GM23338 (cell line): ENCODE results near the gene DNAH11. TPM values are rescaled to one million over a fixed set of nuclear protein-coding genes. Genes with fewer than 3 reads are reported as not detected.

Experiments used
- ATAC-seq: fragments of 200-7000 bp; cut with Tn5 transposase; 3 replicates; pipeline ENCODE4 v1.9.1; 2020
- DNase-seq: peaks from one replicate; pipeline ENCODE4 v3.0.0-alpha.2; 2015; ENCODE audit warnings: low spot score
- H2AFZ ChIP-seq: fragments of 200-600 bp; sonication (generic); 2 replicates; pipeline ENCODE4 v1.8.0; 2016; ENCODE audit warnings: antibody characterized with exemption, mild to moderate bottlenecking, moderate library complexity
- H3F3A ChIP-seq: fragments of 200-600 bp; sonication (generic); replicated peaks from 2 replicates; pipeline ENCODE4 v1.8.0; 2017; ENCODE audit warnings: antibody characterized with exemption, mixed run types, low read depth
- H3K27ac ChIP-seq: fragments of 200-600 bp; sonication (generic); 2 replicates; pipeline ENCODE4 v1.6.1; 2016; ENCODE audit warnings: low read depth
- H3K27me3 ChIP-seq: fragments of 200-600 bp; sonication (generic); 2 replicates; pipeline ENCODE4 v1.8.0; 2016; ENCODE audit warnings: mild to moderate bottlenecking, mixed run types, moderate library complexity; ENCODE audit not compliant: insufficient read depth
- H3K36me3 ChIP-seq: fragments of 200-600 bp; sonication (generic); 2 replicates; pipeline ENCODE4 v1.8.0; 2016; ENCODE audit warnings: mild to moderate bottlenecking; ENCODE audit not compliant: insufficient read depth
- H3K4me1 ChIP-seq: fragments of 200-600 bp; sonication (generic); 2 replicates; pipeline ENCODE4 v1.8.0; 2016; ENCODE audit warnings: mild to moderate bottlenecking, moderate library complexity; ENCODE audit not compliant: insufficient read depth
- H3K4me2 ChIP-seq: fragments of 200-600 bp; sonication (generic); 2 replicates; pipeline ENCODE4 v1.7.1; 2017; ENCODE audit warnings: mixed run types
- H3K4me3 ChIP-seq: fragments of 200-600 bp; sonication (generic); 2 replicates; pipeline ENCODE4 v1.6.1; 2016; ENCODE audit warnings: mixed run types
- H3K79me2 ChIP-seq: fragments of 200-600 bp; sonication (generic); replicated peaks from 2 replicates; pipeline ENCODE4 v1.8.0; 2017; ENCODE audit warnings: mild to moderate bottlenecking; ENCODE audit not compliant: insufficient read depth
- H3K9me2 ChIP-seq: fragments of 200-600 bp; sonication (generic); 2 replicates; pipeline ENCODE4 v1.8.0; 2017; ENCODE audit not compliant: insufficient read depth
- H4K20me1 ChIP-seq: fragments of 200-600 bp; sonication (generic); replicated peaks from 2 replicates; pipeline ENCODE4 v1.8.0; 2017; ENCODE audit warnings: mild to moderate bottlenecking; ENCODE audit not compliant: insufficient read depth
- H3K27ac Mint-ChIP-seq: 2 replicates; pipeline ENCODE4 v1.8.0; 2020; ENCODE audit warnings: inconsistent platforms, mild to moderate bottlenecking, moderate library complexity, mixed read lengths
- H3K27me3 Mint-ChIP-seq: 3 replicates; pipeline ENCODE4 v1.8.0; 2022; ENCODE audit warnings: low read depth, mild to moderate bottlenecking, moderate library complexity, mixed read lengths, inconsistent platforms; ENCODE audit not compliant: insufficient read depth, poor library complexity
- H3K36me3 Mint-ChIP-seq: 3 replicates; pipeline ENCODE4 v1.8.0; 2021; ENCODE audit warnings: low read depth, mild to moderate bottlenecking, inconsistent platforms, moderate library complexity, mixed read lengths
- H3K4me1 Mint-ChIP-seq: 3 replicates; pipeline ENCODE4 v1.8.0; 2020; ENCODE audit warnings: mild to moderate bottlenecking, inconsistent platforms, mixed read lengths
- H3K4me3 Mint-ChIP-seq: 3 replicates; pipeline ENCODE4 v1.8.0; 2021; ENCODE audit warnings: moderate library complexity, mild to moderate bottlenecking, inconsistent platforms, mixed read lengths
- H3K9me3 Mint-ChIP-seq: 3 replicates; pipeline ENCODE4 v1.8.0; 2020; ENCODE audit warnings: moderate library complexity, mild to moderate bottlenecking, inconsistent platforms, mixed read lengths
- CREB1 ChIP-seq: fragments of 250-450 bp; sonication (Bioruptor Pico); IDR thresholded peaks from 2 replicates; pipeline ENCODE4 v1.5.0; 2020; ENCODE audit warnings: low read depth, mild to moderate bottlenecking, moderate library complexity
- ETS1 ChIP-seq: IDR thresholded peaks from 2 replicates; pipeline ENCODE4 v1.6.1; 2016; ENCODE audit warnings: antibody characterized with exemption
- EZH2 ChIP-seq: fragments of 200-600 bp; sonication (generic); IDR thresholded peaks from one replicate; pipeline ENCODE4 v1.8.0; 2017; ENCODE audit warnings: antibody characterized with exemption, mild to moderate bottlenecking, low read depth; ENCODE audit not compliant: unreplicated experiment
- EZH2phosphoT487 ChIP-seq: fragments of 200-600 bp; sonication (generic); IDR thresholded peaks from one replicate; pipeline ENCODE4 v1.8.1; 2018; ENCODE audit warnings: antibody characterized with exemption; ENCODE audit not compliant: unreplicated experiment
- NANOG ChIP-seq: IDR thresholded peaks from 2 replicates; pipeline ENCODE4 v1.6.1; 2016; ENCODE audit warnings: antibody characterized with exemption, borderline replicate concordance
- POLR2AphosphoS5 ChIP-seq: IDR thresholded peaks from 2 replicates; pipeline ENCODE4 v1.6.1; 2016; ENCODE audit warnings: antibody characterized with exemption, low read depth
- REST ChIP-seq: IDR thresholded peaks from one replicate; pipeline ENCODE4 v1.6.1; 2018; ENCODE audit warnings: antibody characterized with exemption; ENCODE audit not compliant: unreplicated experiment
- STAT1 ChIP-seq: IDR thresholded peaks from one replicate; pipeline ENCODE4 v1.6.1; 2016; ENCODE audit warnings: antibody characterized with exemption; ENCODE audit not compliant: unreplicated experiment
- ZNF114 ChIP-seq: fragments of 250-450 bp; sonication (Bioruptor Pico); IDR thresholded peaks from 2 replicates; pipeline ENCODE4 v1.5.0; 2020; ENCODE audit warnings: mild to moderate bottlenecking, moderate library complexity
- ZNF331 ChIP-seq: fragments of 250-450 bp; sonication (Bioruptor Pico); IDR thresholded peaks from 2 replicates; pipeline ENCODE4 v1.5.0; 2020; ENCODE audit warnings: low read depth, mild to moderate bottlenecking, moderate library complexity
- ZNF462 ChIP-seq: fragments of 250-450 bp; sonication (Bioruptor Pico); IDR thresholded peaks from 2 replicates; pipeline ENCODE4 v1.5.0; 2020; ENCODE audit warnings: mild to moderate bottlenecking, moderate library complexity
- polyA plus RNA-seq: library from polyadenylated mRNA; unstranded; fragments of >200 nt; fragmentation: Nextera tagmentation; extraction: Ambion mirVana; gene quantifications from 2 replicates; pipeline ENCODE4 v1.2.1, GENCODE V29; 2016
- total RNA-seq: library from RNA; depleted of rRNA; stranded (reverse); fragments of >200 nt; shearing (Covaris generic); gene quantifications from 2 replicates; pipeline ENCODE4 v1.2.3, GENCODE V29; 2014
- TF ChIP-seq, protein P1 (sequence below), 2 experiments: fragments of 200-600 bp in 1 of 2; sonication (generic) in 1 of 2; conservative IDR thresholded peaks; 2 replicates each; pipeline versions ENCODE4 v1.5.1 to v1.6.1; 2016 to 2017; ENCODE audit warnings: antibody characterized with exemption in 2 of 2, low read depth in 2 of 2, mild to moderate bottlenecking in 2 of 2, moderate library complexity in 1 of 2

Gene DNAH11
- total and polyA plus RNA-seq, 2 experiments from 2014 or later, result 9.3 TPM

GRCh38 chr7:21743493-21743892, 200.7 kb downstream of the DNAH11 start (continued):
- TF ChIP-seq ZNF114 (CRISPR knock-in tag), result no peak
- TF ChIP-seq ZNF331, result no peak

DNA sequence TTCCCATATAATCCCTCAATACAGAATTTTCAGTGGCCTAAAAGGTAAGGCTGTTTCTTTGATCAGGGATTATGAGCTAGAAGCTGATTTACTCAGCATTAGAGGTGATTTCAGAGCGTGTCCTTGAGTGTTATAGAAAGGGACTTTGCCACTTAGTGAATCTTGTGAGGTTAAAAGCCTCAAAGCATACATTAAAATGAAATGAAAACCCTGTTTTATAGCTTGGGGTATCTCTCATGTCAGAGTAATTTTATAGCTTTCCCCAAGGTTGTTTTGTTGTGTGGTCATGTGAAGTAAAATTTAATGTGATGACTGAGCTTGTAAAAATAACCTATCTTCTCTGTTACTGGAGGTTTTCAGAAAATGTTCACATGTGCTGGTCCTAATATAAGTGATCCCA, 204.1 kb downstream of the DNAH11 start:
- H3K4me3 ChIP-seq, result no peak overlapping the region
- no peaks in the 10 kb centered on the region for H3K36me3 Mint-ChIP-seq
- no peak overlapping the region for H3K27ac Mint-ChIP-seq
- peaks cover 3% of the 10 kb centered on the region for H3K27me3 Mint-ChIP-seq
- H3K27me3 ChIP-seq, result no peaks in the 10 kb centered on the region
- H2AFZ ChIP-seq, result no peak overlapping the region
- no peaks in the 10 kb centered on the region for H4K20me1 ChIP-seq
- H3K27ac ChIP-seq, result no peak overlapping the region
- no peak for DNase-seq
- ATAC-seq, result no peak
- no peaks in the 10 kb centered on the region for H3K9me3 Mint-ChIP-seq
- H3K4me1 ChIP-seq, result peaks cover 8% of the 10 kb centered on the region; the same call in 1 of the 2 replicates
- no peaks in the 10 kb centered on the region for H3K79me2 ChIP-seq
- no peak overlapping the region for H3K4me3 Mint-ChIP-seq
- peaks cover 10% of the 10 kb centered on the region for H3K4me1 Mint-ChIP-seq
- no peaks in the 10 kb centered on the region for H3K9me2 ChIP-seq
- TF ChIP-seq REST, result no peak
- no peak for TF ChIP-seq POLR2AphosphoS5
- no peak for TF ChIP-seq ZNF331
- TF ChIP-seq NANOG, result no peak
- TF ChIP-seq EZH2, result no peak
- no peak for TF ChIP-seq STAT1
- TF ChIP-seq, protein P1, sequence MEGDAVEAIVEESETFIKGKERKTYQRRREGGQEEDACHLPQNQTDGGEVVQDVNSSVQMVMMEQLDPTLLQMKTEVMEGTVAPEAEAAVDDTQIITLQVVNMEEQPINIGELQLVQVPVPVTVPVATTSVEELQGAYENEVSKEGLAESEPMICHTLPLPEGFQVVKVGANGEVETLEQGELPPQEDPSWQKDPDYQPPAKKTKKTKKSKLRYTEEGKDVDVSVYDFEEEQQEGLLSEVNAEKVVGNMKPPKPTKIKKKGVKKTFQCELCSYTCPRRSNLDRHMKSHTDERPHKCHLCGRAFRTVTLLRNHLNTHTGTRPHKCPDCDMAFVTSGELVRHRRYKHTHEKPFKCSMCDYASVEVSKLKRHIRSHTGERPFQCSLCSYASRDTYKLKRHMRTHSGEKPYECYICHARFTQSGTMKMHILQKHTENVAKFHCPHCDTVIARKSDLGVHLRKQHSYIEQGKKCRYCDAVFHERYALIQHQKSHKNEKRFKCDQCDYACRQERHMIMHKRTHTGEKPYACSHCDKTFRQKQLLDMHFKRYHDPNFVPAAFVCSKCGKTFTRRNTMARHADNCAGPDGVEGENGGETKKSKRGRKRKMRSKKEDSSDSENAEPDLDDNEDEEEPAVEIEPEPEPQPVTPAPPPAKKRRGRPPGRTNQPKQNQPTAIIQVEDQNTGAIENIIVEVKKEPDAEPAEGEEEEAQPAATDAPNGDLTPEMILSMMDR (conservative IDR thresholded peaks at IDR 0.05; ENCODE audit: low read depth in 2 of 2), result no peak
- TF ChIP-seq EZH2phosphoT487, result no peak
- no peak for TF ChIP-seq ZNF114 (CRISPR knock-in tag)
- TF ChIP-seq ETS1, result no peak
- no peak for TF ChIP-seq CREB1
- no peak for TF ChIP-seq ZNF462 (CRISPR knock-in tag)
- no peaks in the 10 kb centered on the region for H3F3A ChIP-seq
- no peaks in the 10 kb centered on the region for H3K36me3 ChIP-seq
- H3K4me2 ChIP-seq, result no peak overlapping the region
